ENCODE data around the gene ATE1. TPM values are rescaled to one million over a fixed set of nuclear protein-coding genes. Genes with fewer than 3 reads are reported as not detected.
"Not testable (repeated sequence)": the region's sequence is repeated elsewhere in the genome, so short reads cannot be mapped to it uniquely, and the experiment has no call there.

The ATE1 gene
- total RNA-seq, 3 donors from 2014 or later (not counting 1 experiment from before 2014, with no cell fraction given), result 30.4 to 40.6 (median 30.5) TPM

GRCh38 chr10:121926157-121926556, 1.7 kb downstream of the ATE1 start:
- DNase-seq, result no peak
- intact Hi-C loops (cut with micrococcal nuclease), result loop anchor here (5.0 kb wide), 1 partner anchor 1074 kb away; the partner anchor contains the start of gene WDR11
- H3K4me3 ChIP-seq (ENCODE audit: low read length), result no peak overlapping the region
- no peak for TF ChIP-seq CTCF (IDR thresholded peaks at IDR 0.05)
- no peaks in the 10 kb centered on the region for H3K36me3 Mint-ChIP-seq
- peaks cover 5% of the 10 kb centered on the region for H3K36me3 ChIP-seq (ENCODE audit: control insufficient read depth, insufficient read depth, low read length)
- no peak overlapping the region for H3K27ac ChIP-seq (ENCODE audit: low read length)
- 100% methylated on average over 3 of the region's 4 CpGs for WGBS (ENCODE audit: insufficient coverage)
- H3K4me3 Mint-ChIP-seq, result peak overlapping the region; percentile 95
- H3K27me3 ChIP-seq (ENCODE audit: control insufficient read depth, insufficient read depth, low read length), result no peaks in the 10 kb centered on the region
- no peaks in the 10 kb centered on the region for H3K9me3 Mint-ChIP-seq
- no peaks in the 10 kb centered on the region for H3K9me3 ChIP-seq (ENCODE audit: control insufficient read depth, insufficient read depth, low read length)
- H3K4me1 Mint-ChIP-seq, result peaks cover 35 to 40% of the 10 kb centered on the region in 2 donors
- no peaks in the 10 kb centered on the region for H3K27me3 Mint-ChIP-seq (ENCODE audit: low read depth in 2 of 2)
- no peak for ATAC-seq
- peak overlapping the region in 1 of 2 donors; percentile 92 for H3K27ac Mint-ChIP-seq
- H3K4me1 ChIP-seq (ENCODE audit: control insufficient read depth, insufficient read depth, low read length), result peaks cover 6% of the 10 kb centered on the region

GRCh38 chr10:121921238-121921931, 6.4 kb downstream of the ATE1 start:
- Histone ChIP-seq H3K4me1 (ENCODE audit: control insufficient read depth, insufficient read depth, low read length) (no peaks in the 10 kb centered on the region), H3K9me3 (ENCODE audit: control insufficient read depth, insufficient read depth, low read length) (no peaks in the 10 kb centered on the region), H3K27ac (ENCODE audit: low read length) (no peak overlapping the region), H3K4me3 (ENCODE audit: low read length) (no peak overlapping the region), H3K27me3 (ENCODE audit: control insufficient read depth, insufficient read depth, low read length) (no peaks in the 10 kb centered on the region), H3K36me3 (ENCODE audit: control insufficient read depth, insufficient read depth, low read length) (peaks cover 12% of the 10 kb centered on the region)
- H3K4me3 Mint-ChIP-seq, result no peak overlapping the region
- DNase-seq, result no peak
- H3K36me3 Mint-ChIP-seq, result no peaks in the 10 kb centered on the region
- no peak for ATAC-seq
- H3K27ac Mint-ChIP-seq, result peak overlapping the region in 1 of 2 donors; percentile 45
- no peaks in the 10 kb centered on the region for H3K9me3 Mint-ChIP-seq
- intact Hi-C loops (cut with micrococcal nuclease), result no loop called here
- WGBS (ENCODE audit: insufficient coverage), result 96% methylated on average over 10 of the region's 10 CpGs
- peaks cover 18 to 19% of the 10 kb centered on the region in 2 donors for H3K4me1 Mint-ChIP-seq
- no peak for TF ChIP-seq CTCF (IDR thresholded peaks at IDR 0.05)
- H3K27me3 Mint-ChIP-seq (ENCODE audit: low read depth in 2 of 2), result no peaks in the 10 kb centered on the region

GRCh38 chr10:121919666-121920065, 8.2 kb downstream of the ATE1 start:
- no peaks in the 10 kb centered on the region for H3K9me3 ChIP-seq (ENCODE audit: control insufficient read depth, insufficient read depth, low read length)
- H3K4me1 ChIP-seq (ENCODE audit: control insufficient read depth, insufficient read depth, low read length), result no peaks in the 10 kb centered on the region
- H3K27me3 ChIP-seq (ENCODE audit: control insufficient read depth, insufficient read depth, low read length), result no peaks in the 10 kb centered on the region
- peaks cover 13 to 17% of the 10 kb centered on the region in 2 donors for H3K4me1 Mint-ChIP-seq
- intact Hi-C loops (cut with micrococcal nuclease), result no loop called here
- no peak overlapping the region for H3K27ac Mint-ChIP-seq
- H3K36me3 Mint-ChIP-seq, result peaks cover 6% of the 10 kb centered on the region
- H3K9me3 Mint-ChIP-seq, result no peaks in the 10 kb centered on the region
- H3K27me3 Mint-ChIP-seq (ENCODE audit: low read depth in 2 of 2), result no peaks in the 10 kb centered on the region
- H3K4me3 Mint-ChIP-seq, result no peak overlapping the region
- no peak overlapping the region for H3K27ac ChIP-seq (ENCODE audit: low read length)
- TF ChIP-seq CTCF (IDR thresholded peaks at IDR 0.05), result no peak
- ATAC-seq (no peak), DNase-seq (no peak)
- H3K4me3 ChIP-seq (ENCODE audit: low read length), result no peak overlapping the region
- WGBS (ENCODE audit: insufficient coverage), result 87% methylated on average over 10 of the region's 10 CpGs
- H3K36me3 ChIP-seq (ENCODE audit: control insufficient read depth, insufficient read depth, low read length), result peaks cover 12% of the 10 kb centered on the region

GRCh38 chr10:121918800-121919199, 9.0 kb downstream of the ATE1 start:
- DNase-seq; H3K27ac ChIP-seq (ENCODE audit: low read length); H3K4me1 ChIP-seq (ENCODE audit: control insufficient read depth, insufficient read depth, low read length); H3K27me3 Mint-ChIP-seq (ENCODE audit: low read depth in 2 of 2); intact Hi-C loops (cut with micrococcal nuclease); H3K27me3 ChIP-seq (ENCODE audit: control insufficient read depth, insufficient read depth, low read length); H3K4me3 ChIP-seq (ENCODE audit: low read length); H3K27ac Mint-ChIP-seq; H3K9me3 ChIP-seq (ENCODE audit: control insufficient read depth, insufficient read depth, low read length); ATAC-seq; H3K9me3 Mint-ChIP-seq; H3K36me3 Mint-ChIP-seq; H3K4me3 Mint-ChIP-seq: not testable (repeated sequence)
- peaks cover 12% of the 10 kb centered on the region for H3K36me3 ChIP-seq (ENCODE audit: control insufficient read depth, insufficient read depth, low read length)
- WGBS (ENCODE audit: insufficient coverage), result 100% methylated on average over 7 of the region's 7 CpGs
- H3K4me1 Mint-ChIP-seq, result peaks cover 13 to 19% of the 10 kb centered on the region in 2 donors
